Activated T-cell treated with anti-CD3 and anti-CD28 coated beads for 1 hour (primary cell): Measurements from ENCODE around the gene SUPT3H.

Experiments
- DNase-seq: peaks from one replicate; pipeline ENCODE4 v3.0.0-alpha.2; 2020; ENCODE audit warnings: low read depth

Gene SUPT3H

DNA sequence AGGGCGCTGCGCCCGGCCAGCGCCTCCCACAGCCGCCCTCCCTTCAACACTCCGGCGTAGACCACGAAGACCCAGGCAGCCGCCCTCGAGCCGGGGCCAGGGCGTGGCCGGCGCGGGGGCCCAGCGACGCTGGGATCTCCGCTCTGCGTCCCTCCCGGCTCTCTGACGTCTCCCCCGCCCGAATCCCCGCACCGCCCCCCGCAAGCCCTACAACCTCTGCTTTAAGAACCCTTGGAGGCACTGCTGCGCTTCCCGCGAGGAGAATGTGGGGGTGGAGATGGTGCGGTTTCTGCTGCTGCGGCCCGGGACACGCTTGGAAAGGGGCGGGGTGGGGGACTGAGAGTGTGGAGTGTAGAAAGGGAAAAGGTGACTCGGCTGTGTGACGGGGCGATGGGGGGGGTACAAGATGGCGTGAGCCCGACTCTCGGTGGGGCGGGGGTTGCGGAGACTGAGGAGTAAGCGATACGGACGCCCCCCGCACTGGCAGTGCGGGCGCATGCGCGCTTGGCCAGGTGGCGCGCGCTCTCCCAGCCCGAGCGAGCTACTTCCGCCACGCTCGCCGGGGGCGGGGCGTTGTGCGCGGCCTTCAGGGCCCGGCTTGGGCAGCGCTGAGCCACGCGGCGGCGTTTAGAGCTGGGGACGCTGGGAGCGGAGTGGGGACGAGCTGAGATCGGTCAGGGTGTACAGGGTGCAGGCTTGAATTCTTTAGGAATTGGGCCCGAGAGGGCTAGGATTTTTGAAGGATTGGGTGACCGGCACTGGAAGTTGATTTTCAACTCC, at the start of gene SUPT3H:
SUPT3H (minus strand) TSS at position 381 of the 780 bp plus-strand sequence.
- DNase-seq: peak; percentile 86

DNA sequence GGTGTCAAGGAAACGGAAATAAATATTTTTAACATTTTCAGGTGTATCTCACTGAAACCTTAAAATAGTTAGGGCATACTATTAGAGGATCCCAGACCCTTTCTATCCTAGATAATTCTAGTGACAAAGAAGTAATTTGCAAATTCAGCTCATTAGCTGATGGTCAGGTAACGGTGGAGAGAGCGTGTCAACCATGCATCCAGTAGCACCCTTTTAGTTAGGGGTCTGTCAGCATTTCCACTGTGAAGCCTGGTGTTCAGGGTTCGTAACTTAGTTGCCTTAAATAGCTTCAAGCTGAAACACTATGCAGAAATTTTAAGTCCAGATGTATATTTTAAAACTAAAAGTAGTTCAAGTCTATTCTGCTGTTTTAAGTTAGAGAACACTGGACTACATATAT, 48.5 kb upstream of the SUPT3H start:
- no peak for DNase-seq

DNA sequence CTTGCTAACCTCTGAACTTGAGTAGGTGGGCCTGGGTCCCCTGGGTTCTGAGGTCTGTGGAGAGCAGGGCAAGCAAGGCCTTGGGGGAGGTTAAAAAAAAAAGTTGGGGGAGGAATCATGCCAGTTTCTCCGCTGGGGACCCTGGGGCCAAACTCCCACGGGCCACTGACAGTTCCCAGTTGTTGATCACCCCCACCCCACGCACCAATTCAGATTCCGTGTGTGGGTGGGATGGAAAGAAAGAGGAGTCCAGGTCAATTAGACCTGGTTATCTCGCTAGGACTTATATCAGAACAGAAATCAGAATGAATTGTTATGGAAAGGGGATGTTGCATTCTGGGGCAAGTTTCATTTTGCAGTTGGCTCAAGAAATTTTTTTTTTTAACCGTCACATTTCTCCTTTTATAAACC, 46.7 kb upstream of the SUPT3H start:
- no peak for DNase-seq

DNA sequence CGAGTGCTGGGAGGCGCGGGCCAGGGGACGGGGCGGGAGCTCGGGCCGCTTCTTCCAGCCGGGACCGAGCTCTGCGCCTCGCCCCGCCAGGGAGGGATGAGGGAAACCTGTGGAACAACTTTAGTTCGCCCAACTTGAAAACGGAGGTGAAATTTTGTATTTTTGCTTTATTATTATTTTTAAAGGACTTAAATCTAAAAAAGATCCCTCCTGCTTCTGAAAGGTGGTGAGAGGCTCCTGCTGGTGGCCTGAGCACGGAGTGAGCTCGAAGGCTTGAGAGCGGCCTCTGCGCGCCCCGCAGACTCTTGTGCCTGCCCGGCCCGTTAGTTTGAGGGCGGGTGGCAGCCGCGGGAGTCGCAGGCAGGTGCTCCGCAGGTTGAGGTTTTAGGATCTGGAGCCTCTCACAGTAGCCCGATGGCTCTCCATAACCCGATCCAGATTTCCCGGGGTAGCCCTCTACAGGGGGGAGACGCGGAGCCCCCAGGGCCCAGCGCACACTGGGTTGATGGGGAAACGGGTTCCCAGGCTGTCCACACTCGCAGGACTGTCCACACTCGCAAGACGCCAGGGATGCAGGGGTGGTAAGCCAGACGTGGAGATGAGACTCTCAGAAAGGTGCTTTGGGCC, 46.2 kb upstream of the SUPT3H start:
- DNase-seq: no peak

DNA sequence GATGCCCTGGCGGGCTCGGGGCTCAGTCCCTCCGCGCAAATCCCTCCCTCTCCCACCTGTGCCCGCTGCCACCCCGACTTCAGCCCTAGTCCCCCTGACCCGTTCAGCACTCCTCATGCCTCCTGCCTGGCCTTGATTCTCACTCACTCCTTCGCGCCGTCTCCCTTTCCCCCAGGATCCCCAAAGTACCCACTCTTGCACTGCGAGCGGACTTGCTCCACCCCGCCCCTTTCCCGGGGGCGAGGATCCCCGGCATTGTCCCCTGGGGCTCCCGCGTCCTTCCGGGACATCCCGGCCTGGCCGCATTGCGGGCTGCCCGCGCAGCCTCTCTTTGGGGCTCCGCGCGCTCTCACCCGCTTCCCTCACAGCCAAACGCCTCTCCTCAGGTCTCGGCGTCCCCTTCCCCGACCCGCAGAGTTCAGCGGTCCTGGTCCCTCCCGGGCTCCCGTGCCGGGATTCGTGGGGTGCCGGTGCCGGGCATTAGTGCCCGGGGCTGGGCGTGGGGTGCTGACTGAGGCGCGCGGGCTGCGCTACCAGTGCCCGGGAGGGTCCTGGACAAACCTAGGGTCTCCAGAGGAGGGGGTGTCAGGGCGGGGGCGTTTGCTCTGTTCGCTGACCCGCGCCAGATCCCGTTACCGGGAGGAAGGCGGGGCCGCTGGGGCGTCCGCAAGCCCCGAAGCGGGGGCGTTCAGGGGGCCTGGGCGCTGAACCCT, 45.5 kb upstream of the SUPT3H start:
- no peak for DNase-seq

DNA sequence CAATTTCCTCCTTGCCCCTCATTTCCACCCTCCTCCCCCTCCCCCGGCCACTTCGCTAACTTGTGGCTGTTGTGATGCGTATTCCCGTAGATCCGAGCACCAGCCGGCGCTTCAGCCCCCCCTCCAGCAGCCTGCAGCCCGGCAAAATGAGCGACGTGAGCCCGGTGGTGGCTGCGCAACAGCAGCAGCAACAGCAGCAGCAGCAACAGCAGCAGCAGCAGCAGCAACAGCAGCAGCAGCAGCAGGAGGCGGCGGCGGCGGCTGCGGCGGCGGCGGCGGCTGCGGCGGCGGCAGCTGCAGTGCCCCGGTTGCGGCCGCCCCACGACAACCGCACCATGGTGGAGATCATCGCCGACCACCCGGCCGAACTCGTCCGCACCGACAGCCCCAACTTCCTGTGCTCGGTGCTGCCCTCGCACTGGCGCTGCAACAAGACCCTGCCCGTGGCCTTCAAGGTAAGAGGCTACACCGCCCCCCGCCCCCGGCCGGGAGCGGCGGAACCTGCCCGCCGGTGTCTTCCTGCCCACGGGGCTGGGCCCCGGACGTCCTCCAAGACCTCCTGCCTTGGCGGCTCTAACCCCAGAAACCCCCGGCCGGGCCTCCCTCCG, 44.9 kb upstream of the SUPT3H start:
- DNase-seq: peak; percentile 39

DNA sequence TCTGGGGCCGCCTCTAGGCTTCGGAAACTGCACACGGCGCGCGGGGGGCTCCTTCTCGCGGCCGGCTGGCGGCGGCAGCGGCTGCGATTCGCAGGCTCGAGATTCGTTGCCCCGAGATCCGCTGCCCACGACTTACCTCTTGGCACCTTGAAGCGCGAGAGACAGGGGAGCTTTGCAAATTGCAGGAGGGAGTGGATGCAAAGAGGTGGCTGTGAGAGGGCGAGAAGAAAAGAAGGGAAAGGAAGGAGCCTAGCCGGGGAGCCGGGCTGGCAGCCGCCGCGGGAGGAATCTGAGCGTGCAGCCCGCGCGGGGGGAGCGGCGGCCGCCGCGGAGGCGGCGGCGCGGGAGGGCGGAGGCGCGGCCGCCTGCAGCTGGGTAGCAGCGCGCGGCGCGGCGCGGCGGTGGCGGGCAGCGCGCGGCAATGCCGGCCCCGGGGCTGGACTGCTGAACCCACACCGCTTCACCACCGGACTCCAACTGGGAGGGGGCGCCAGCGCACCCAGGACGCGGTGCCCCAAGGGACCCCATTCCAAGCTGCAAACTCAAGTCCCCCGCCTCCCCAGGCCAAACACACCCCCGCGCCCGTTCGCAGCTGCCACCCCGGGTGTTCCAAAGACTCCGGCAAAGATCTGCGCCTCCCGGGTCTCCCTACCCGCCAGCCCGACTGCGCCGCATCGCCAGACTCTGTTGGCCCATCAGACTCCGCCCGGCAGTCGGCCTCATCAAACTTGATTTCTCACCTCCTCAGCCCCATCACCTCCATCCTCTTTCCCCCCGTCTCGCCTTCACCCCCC, 44.2 kb upstream of the SUPT3H start:
- peak; percentile 32 for DNase-seq

DNA sequence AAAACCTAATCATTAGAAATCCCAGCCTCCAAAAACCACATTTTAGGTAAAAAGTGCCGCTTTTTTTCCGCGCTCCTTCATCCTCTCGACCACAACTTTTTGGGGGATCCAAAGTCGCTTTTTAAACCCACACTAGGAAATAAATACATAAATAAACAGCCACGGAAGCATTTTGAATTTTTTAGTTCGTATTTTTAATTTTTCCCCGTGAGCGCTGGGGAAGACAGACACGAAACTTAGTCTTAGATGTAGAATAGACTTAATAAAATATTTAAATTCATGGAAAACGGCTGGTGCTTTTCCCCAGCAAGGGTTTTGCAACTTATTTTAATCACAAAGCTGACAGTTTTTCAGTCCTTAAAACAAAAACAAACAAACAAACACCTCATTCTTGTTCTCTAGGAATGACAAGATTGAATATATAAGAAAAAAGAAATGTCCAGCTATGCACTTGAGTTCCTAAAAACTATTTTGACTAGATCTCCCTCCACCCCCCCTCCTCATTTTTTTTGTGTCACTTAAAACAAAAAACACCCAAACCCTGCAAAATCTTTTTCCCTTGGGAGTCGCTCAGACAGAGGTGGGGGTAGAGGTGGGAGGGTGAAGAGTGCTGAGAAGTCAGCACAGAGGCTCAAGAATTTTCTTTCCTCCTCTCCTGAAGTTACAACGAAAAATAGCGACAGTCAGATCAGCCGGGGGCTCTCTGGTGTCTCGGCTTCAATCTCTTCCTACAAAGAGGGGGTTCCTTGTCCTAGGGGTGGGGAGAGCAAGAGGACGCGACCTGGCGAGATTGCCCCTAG, 43.4 kb upstream of the SUPT3H start:
- DNase-seq: no peak

DNA sequence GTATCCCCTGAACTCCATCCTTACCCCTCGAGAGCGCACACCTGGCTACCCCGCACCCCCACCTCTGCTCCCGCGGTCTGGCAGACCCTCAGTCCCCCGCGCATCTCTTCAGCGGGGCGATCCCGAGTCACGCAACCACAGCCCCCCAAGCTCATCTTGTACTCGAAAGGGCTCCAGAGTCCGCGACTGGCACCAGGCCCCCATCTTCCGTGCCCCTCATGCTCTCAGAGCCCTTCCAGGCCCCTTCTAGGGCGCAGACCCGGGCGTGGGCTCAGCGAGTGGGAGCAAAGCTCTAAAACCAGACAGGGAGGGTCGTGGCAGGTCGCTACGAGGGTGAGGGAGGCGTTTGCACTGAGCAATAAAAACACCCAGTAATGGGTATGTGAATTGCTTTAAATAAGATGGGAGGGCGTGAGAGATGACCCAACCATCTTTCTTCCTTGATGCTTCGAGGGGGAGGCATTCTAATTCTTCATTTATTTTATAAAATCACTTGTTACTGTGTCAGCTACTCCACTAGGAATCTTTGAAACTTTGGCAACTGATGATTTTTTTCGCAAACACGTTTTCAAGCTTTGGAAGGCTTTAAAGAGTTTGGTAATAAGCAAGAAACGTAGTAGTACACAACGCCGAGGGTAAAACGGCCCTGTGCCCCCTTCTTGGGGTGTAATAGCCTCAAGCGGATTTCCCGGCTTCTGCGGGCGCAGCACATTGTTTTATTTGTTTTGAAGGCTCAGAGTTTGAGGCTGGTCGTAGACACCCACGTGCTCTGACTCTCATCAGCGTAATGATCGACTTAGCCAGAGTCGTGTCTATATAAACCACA, 42.6 kb upstream of the SUPT3H start:
- no peak for DNase-seq

DNA sequence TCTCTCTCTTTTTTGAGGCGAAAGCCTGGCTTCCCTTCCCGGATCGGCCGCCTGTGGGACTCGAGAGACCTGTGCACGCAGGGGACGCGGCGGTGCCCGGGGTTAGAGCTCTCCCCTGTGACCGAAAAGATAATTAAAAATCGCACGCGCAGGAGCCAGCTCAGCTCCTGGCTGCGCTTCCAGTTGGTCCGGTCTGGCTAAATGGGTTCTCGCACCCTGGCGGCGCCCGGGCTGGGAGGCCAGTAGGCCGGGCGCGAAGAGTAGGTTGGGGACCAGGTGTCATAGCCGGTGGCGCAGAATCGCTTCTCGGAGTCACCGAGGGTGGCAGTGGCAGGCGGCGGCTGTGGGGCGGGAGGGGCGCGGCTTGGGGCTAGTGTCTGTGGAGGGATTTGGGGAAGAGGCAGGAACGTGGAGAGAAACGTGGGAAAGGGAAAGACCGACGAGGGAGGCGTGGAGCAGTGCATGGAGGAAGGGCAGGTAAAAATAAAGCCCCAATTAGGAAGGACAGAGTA, 41.9 kb upstream of the SUPT3H start:
- DNase-seq: peak; percentile 42

DNA sequence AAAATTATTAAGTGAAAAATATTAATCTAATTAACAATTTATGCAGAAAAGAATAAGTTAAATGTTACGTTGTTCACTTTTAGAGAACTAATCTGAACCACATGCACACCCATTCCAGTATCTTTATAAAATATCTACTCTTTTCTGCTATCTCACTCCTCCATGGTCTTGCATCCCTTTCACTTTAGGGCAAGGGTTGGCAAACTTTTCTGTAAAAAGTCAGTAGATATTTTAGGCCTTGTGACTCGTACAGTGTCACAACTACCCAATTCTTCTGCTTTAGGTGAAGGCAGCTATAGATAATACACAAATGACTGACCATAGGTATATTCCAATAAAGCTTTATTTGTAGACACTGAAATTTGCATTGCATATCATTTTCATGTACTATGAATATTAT, 39.7 kb upstream of the SUPT3H start:
- no peak for DNase-seq

DNA sequence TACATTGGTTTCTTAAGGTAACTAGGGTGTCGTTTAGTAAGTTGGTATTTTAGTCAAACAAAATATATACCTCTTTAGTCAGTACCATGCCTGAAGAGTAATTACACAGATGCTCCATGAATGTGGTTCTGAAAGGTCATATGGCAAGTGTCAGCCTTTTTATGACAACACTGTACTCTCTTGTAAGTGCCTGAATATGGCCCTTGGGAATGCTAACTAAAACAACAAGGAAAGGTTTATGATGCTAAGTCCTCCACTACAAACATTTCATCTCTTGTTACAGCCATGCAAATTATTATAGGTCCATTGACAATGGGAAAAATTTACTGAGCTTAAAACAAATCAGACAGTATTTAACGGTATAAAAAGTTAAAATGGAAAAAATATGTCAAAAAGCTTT, 39.0 kb upstream of the SUPT3H start:
- DNase-seq: no peak

DNA sequence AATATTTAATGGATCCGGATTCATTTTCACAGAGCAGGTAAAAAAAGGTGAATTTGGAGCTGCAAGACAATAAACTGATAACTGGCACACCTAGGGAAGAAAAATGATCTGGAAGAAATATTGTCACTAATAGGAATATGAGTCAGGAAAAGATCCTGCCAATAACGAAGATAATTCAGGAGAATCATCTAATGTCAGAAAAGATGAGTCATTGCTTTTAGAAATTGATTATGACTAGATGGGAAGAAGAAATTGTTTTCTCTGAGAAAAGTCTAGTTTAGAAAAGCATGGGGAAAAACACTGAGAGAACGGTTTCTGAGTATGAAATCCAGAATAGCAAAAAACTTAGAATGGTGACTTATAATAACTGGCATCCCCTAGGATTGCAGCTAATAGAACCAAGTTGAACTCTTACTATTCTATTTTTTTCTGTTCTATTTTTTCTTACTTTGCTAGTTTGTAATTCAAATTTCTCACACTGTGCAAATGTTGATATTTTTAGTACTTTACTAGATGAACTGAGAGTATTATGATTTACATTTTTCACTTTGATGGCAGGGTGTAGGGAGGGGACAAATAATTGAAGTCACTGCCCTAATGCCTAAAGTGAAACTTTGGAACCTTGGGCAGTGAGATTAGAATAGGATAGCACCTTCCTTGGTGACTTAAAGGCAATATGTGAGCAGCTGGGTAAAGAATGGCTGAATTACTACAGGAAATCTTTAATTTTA, 38.2 kb upstream of the SUPT3H start:
- DNase-seq: no peak

DNA sequence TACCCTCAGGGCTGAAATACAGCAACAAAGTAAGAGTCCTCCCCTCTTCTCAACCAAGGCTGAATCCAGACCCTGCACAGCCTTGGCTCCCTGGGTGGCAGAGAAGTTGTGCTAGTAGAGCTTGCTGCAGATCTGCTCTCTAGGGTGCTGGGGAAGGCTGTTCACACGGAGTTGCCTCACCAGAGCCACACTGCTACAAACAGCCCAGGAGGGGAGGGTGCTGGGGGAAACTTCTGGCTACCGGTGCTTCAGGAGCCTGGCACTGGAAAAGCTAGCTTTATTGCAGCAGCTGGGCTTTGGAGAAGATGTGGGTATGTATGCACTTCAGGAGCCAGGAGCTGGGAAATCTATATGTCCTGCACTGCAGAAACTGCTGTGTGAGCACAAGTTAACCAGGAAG, 37.6 kb upstream of the SUPT3H start:
- DNase-seq: no peak

DNA sequence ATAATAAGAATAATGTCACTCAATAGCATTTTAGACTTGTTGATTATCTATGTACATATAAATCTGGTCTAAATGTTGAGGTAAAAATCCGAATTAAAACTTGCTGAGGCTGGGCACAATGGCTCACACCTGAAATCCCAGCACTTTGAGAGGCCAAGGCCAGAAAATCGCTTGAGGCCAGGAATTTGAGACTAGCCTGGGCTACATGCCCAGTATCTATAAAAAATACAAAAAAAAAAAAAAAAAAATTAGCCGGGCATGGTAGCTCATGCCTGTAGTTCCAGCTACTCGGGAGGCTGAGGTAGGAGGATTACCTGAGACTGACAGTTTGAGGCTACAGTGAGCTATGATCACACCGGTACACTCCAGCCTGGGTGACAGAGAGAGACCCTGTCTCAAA, 34.2 kb upstream of the SUPT3H start:
- no peak for DNase-seq

DNA sequence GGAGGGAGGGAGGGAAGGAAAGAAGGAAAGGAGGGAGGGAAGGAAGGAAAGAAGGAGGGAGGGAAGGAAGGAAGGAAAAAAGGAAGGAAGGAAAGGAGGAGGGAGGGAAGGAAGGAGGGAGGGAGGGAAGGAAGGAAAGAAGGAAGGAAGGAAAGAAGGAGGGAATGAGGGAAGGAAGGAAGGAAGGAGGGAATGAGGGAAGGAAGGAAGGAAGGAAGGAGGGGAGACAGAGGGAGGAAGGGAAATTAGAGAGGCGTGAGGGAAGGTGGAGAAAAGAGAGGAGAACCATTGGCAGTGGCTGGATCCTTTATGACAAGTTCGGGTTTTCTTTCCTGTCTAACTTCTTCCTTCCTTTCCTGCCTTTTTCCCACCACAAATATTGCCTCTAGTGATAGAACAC, 22.3 kb upstream of the SUPT3H start:
- no peak for DNase-seq

DNA sequence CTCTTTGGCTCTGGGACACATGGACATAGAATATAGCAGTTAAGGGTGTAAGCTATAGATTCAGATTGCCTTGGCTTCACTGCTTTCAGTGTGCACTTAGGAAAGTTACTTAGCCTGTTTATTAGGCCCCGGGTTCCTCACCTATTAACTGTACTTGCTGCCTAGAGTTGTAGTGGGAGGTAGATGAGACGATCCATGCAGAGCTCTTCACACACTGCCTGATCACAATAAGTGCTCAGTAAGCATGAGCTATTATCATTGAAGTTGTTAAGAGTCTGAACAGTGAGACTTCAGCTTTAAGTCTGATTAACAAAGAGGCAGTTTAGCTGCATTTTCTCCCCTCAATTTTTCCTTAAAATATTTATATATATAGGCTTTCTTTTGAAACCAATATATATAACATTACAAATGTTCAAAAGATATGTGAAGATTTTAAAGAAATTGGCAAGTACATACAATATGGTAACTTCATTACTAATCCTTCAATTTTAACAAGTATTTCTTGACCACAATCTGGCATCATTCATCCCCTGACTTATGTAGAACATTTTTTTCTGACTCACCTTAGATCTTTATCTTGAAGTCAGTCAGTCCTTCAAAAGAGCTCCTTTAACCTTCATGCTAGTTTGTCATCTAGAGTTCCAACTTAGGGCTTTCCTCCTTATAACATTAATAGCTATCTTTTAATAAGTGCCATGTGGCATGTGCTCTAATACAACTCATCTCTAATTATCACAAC, 20.5 kb upstream of the SUPT3H start:
- DNase-seq: no peak

DNA sequence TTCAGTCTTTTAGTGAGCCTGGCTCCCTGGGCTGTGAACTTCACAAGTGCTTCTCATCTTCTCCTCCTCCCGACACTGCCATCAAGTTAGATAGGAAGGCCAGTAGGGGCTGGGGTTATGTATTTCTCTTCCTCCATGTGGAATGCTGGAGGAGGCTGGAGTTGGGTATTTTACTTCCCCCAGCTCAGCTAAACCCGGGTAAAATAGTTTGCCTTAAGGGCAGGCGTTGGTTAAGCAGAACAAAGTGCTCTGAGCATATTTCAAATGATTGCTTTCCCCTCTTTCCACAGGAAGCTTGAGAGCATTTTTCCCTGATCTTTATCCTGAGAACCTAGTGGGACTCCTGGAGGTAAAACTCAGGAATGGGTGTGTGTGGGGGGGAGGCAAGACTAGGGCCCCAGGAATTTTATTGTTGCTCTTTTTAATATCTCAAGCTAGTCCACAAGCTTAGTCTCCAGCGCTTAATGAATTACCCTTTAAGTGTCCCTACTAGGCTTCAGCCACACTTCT, 16.9 kb upstream of the SUPT3H start:
- no peak for DNase-seq
